ENCODE measurements around the gene TSPAN14.

The TSPAN14 gene

DNA sequence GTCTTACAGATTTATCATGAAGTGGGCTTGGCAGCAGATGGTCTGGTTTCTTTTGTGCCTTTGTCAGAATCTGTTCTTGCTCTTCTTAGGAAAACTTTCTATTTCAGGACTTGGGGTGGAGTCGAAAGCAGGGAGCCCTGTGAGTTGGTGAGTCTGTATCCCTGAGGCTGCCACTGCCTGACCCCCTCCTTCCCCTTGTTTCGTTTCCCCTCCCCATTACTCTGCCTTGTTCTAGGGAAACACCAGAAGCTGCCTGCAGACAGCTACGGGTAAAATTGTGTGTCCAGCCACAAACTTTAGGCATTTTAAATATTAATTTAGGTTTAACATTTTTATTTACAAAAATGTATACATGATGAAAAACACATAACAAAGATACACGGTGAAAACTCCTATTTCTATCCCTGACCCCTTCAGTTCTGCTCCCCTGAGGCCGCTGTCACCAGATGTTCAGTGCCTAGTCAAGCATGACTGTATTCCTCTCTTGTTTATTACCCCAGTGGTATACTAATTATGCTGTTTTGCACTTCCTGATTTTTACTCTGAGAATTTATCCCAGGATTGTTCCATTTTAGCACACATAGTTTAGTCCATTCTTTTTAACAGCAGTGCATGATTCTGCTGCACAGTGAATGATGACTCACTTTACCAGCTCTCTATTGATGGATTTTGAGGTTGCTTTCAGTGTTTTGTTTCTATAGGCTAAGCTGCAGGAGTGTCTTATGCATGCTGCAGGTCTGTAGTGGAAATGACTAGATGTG lies 9.1 kb downstream of the TSPAN14 start:
- no peak for DNase-seq
- peaks cover 52% of the 10 kb centered on the region for H3K79me2 ChIP-seq (ENCODE audit: control insufficient read depth, insufficient read depth, low read length, poor library complexity)
- H4K91ac ChIP-seq (ENCODE audit: low read depth, low read length), result no peak overlapping the region
- H3K4me3 ChIP-seq (ENCODE audit: low read depth, low read length), result no peak overlapping the region
- peaks cover 2 to 4% of the 10 kb centered on the region in 2 experiments for H3K36me3 ChIP-seq (ENCODE audit: control insufficient read depth in 1 of 2, insufficient read depth in 2 of 2, low read length in 2 of 2)
- no peak overlapping the region for H2BK120ac ChIP-seq (ENCODE audit: insufficient read depth, low read length, poor library complexity)
- H3K23ac ChIP-seq (ENCODE audit: low read length), result no peak overlapping the region
- H3K27me3 ChIP-seq (ENCODE audit: insufficient read depth, low read length), result no peaks in the 10 kb centered on the region
- peak overlapping the region; percentile 36 for H3K27ac ChIP-seq (ENCODE audit: low read depth, low read length)
- no peaks in the 10 kb centered on the region for H3K9me3 ChIP-seq (ENCODE audit: insufficient read depth, low read depth, low read length)
- H3K79me1 ChIP-seq (ENCODE audit: low read length), result peaks cover 42% of the 10 kb centered on the region
- H4K8ac ChIP-seq (ENCODE audit: low read depth, low read length), result no peak overlapping the region
- no peak overlapping the region for H3K18ac ChIP-seq (ENCODE audit: low read length)
- H2BK5ac ChIP-seq (ENCODE audit: low read depth, low read length, poor library complexity), result no peak overlapping the region
- no peak overlapping the region for H3K4me2 ChIP-seq (ENCODE audit: low read length)
- no peak overlapping the region for H3K14ac ChIP-seq (ENCODE audit: low read length)
- H2BK12ac ChIP-seq (ENCODE audit: low read length), result no peak overlapping the region
- no CpG with 5 or more reads among the region's 5 CpGs for WGBS (ENCODE audit: extremely low coverage, insufficient coverage, insufficient read length)
- no peak overlapping the region for H2AFZ ChIP-seq (ENCODE audit: insufficient read depth, low read length, poor library complexity)
- no peak overlapping the region for H3K9ac ChIP-seq (ENCODE audit: low read length)
- H2AK5ac ChIP-seq (ENCODE audit: low read length), result no peak overlapping the region
- H3K4ac ChIP-seq (ENCODE audit: low read depth, low read length), result peak overlapping the region; percentile 80
- H3K4me1 ChIP-seq (ENCODE audit: control insufficient read depth in 1 of 2, insufficient read depth in 2 of 2, low read length in 2 of 2), result peaks cover 60 to 81% of the 10 kb centered on the region in 2 experiments
- no peak overlapping the region for H4K12ac ChIP-seq (ENCODE audit: low read depth, low read length)

DNA sequence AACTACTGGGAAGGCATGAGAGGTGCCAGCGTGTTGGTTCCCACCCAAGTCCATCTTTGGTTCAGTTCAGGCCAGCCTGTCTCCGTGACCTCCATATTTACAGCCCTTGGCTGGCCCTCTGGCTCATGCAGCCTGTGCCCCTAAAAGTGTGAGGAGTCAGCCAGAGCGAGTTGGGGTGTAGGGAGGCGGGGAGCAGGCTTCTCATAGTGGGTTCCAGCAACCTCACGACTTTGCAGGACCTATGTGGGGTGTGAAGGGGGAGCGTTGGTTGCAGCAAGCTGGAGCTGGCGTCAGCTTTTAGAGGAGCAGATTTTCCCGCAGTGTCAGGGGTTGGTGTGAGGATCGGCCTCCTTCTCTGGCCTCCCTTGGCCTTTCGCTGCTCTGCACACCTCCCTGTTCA lies 9.8 kb downstream of the TSPAN14 start:
- Histone ChIP-seq H3K14ac (ENCODE audit: low read length) (peak overlapping the region; percentile 62), H2AFZ (ENCODE audit: insufficient read depth, low read length, poor library complexity) (no peak overlapping the region), H2BK120ac (ENCODE audit: insufficient read depth, low read length, poor library complexity) (peak overlapping the region; percentile 18), H3K23ac (ENCODE audit: low read length) (no peak overlapping the region), H4K8ac (ENCODE audit: low read depth, low read length) (no peak overlapping the region), H2AK5ac (ENCODE audit: low read length) (no peak overlapping the region), H3K36me3 (ENCODE audit: control insufficient read depth in 1 of 2, insufficient read depth in 2 of 2, low read length in 2 of 2) (peaks cover 2 to 4% of the 10 kb centered on the region in 2 experiments), H3K4ac (ENCODE audit: low read depth, low read length) (peak overlapping the region; percentile 35), H3K79me2 (ENCODE audit: control insufficient read depth, insufficient read depth, low read length, poor library complexity) (peaks cover 50% of the 10 kb centered on the region), H3K4me1 (ENCODE audit: control insufficient read depth in 1 of 2, insufficient read depth in 2 of 2, low read length in 2 of 2) (peaks cover 56 to 80% of the 10 kb centered on the region in 2 experiments), H3K79me1 (ENCODE audit: low read length) (peaks cover 47% of the 10 kb centered on the region), H3K27ac (ENCODE audit: low read depth, low read length) (peak overlapping the region; percentile 2), H3K9ac (ENCODE audit: low read length) (no peak overlapping the region), H3K27me3 (ENCODE audit: insufficient read depth, low read length) (no peaks in the 10 kb centered on the region), H3K4me2 (ENCODE audit: low read length) (no peak overlapping the region), H3K4me3 (ENCODE audit: low read depth, low read length) (no peak overlapping the region), H2BK5ac (ENCODE audit: low read depth, low read length, poor library complexity) (peak overlapping the region; percentile 8), H2BK12ac (ENCODE audit: low read length) (no peak overlapping the region), H4K91ac (ENCODE audit: low read depth, low read length) (peak overlapping the region; percentile 42), H4K12ac (ENCODE audit: low read depth, low read length) (no peak overlapping the region), H3K9me3 (ENCODE audit: insufficient read depth, low read depth, low read length) (no peaks in the 10 kb centered on the region), H3K18ac (ENCODE audit: low read length) (peak overlapping the region; percentile 64)
- DNase-seq, result no peak
- WGBS (ENCODE audit: extremely low coverage, insufficient coverage, insufficient read length), result no CpG with 5 or more reads among the region's 10 CpGs

DNA sequence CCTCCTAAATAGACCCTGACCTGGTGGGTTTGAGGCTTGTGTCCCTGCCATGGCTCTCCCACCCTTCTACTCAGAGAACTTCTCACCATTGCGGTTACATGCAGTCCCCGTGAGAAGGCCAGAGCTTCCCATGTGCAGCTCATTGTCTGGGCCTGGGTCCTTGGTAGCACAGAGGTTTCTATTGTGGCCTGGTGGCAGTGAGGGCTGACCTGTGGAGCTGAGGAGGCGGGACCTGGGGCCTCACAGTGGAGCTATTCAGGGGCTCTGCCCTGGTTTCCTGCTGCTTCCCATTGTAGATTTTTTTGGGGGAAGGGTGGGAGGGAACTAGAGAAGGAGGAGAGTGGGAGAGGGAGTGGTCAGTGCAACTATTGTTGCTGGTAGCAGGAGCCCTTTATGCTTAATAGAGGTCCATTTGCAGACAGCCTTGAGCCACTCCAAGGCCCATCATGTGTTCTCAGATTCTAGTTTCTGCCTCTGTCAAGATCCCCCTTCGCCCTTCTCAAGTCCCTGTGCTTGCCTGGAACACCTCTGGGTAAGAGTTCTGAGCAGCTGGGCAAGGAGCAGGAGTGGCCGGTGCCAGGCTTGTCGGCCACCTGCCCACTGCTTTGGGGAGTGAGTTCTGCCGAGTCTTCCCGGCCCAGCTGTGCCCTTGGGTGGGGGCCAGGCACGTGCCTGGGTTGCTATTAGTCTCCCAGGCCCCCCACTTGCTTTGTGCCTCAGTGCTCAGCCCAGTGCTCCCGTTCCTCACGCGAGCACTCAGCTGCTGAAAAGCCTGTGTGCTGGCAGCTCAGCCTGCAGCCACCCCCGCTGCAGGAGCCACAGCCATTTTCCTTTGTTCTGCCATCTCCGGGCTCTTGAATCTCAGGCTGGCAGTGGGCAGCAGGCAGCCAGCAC lies 10.7 kb downstream of the TSPAN14 start:
- Histone ChIP-seq H3K18ac (ENCODE audit: low read length) (peak overlapping the region; percentile 87), H4K8ac (ENCODE audit: low read depth, low read length) (peak overlapping the region; percentile 18), H3K27ac (ENCODE audit: low read depth, low read length) (peak overlapping the region; percentile 39), H2BK120ac (ENCODE audit: insufficient read depth, low read length, poor library complexity) (peak overlapping the region; percentile 29), H3K9me3 (ENCODE audit: insufficient read depth, low read depth, low read length) (no peaks in the 10 kb centered on the region), H3K36me3 (ENCODE audit: control insufficient read depth in 1 of 2, insufficient read depth in 2 of 2, low read length in 2 of 2) (peaks cover 4 to 5% of the 10 kb centered on the region in 2 experiments), H3K4me3 (ENCODE audit: low read depth, low read length) (no peak overlapping the region), H3K79me2 (ENCODE audit: control insufficient read depth, insufficient read depth, low read length, poor library complexity) (peaks cover 41% of the 10 kb centered on the region), H3K4ac (ENCODE audit: low read depth, low read length) (peak overlapping the region; percentile 69), H3K23ac (ENCODE audit: low read length) (no peak overlapping the region), H2AFZ (ENCODE audit: insufficient read depth, low read length, poor library complexity) (peak overlapping the region; percentile 56), H4K91ac (ENCODE audit: low read depth, low read length) (peak overlapping the region; percentile 62), H4K12ac (ENCODE audit: low read depth, low read length) (peak overlapping the region; percentile 13), H3K9ac (ENCODE audit: low read length) (no peak overlapping the region), H3K27me3 (ENCODE audit: insufficient read depth, low read length) (no peaks in the 10 kb centered on the region), H2AK5ac (ENCODE audit: low read length) (peak overlapping the region; percentile 36), H3K4me1 (ENCODE audit: control insufficient read depth in 1 of 2, insufficient read depth in 2 of 2, low read length in 2 of 2) (peaks cover 47 to 70% of the 10 kb centered on the region in 2 experiments), H2BK5ac (ENCODE audit: low read depth, low read length, poor library complexity) (peak overlapping the region; percentile 11), H3K14ac (ENCODE audit: low read length) (peak overlapping the region; percentile 88), H2BK12ac (ENCODE audit: low read length) (peak overlapping the region; percentile 48), H3K4me2 (ENCODE audit: low read length) (peak overlapping the region; percentile 38), H3K79me1 (ENCODE audit: low read length) (peaks cover 38% of the 10 kb centered on the region)
- WGBS (ENCODE audit: extremely low coverage, insufficient coverage, insufficient read length), result no CpG with 5 or more reads among the region's 14 CpGs
- DNase-seq, result no peak

DNA sequence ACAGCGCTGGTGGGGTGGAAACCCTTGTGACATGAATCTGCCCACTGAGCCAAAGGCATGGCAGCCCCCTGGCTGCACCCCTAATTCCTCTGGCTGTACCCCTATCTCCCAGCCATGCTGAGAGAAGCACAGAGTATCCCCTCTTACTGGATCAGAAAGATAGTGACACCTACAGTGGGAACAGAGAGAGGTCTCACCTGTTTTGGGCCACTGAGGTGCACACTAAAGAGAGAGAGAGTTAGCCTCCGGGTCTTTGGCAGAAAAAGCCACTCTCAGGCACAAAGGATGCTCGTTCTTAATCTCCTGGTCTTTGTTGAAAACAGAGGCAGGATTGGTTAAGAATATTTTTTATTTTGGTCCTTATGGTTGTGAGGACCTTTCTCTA lies 11.3 kb downstream of the TSPAN14 start:
- Histone ChIP-seq H2AK5ac (ENCODE audit: low read length) (peak overlapping the region; percentile 36), H2BK120ac (ENCODE audit: insufficient read depth, low read length, poor library complexity) (peak overlapping the region; percentile 29), H4K91ac (ENCODE audit: low read depth, low read length) (peak overlapping the region; percentile 62), H4K8ac (ENCODE audit: low read depth, low read length) (peak overlapping the region; percentile 18), H3K4me1 (ENCODE audit: control insufficient read depth in 1 of 2, insufficient read depth in 2 of 2, low read length in 2 of 2) (peaks cover 44 to 65% of the 10 kb centered on the region in 2 experiments), H2BK12ac (ENCODE audit: low read length) (peak overlapping the region; percentile 27), H3K14ac (ENCODE audit: low read length) (peak overlapping the region; percentile 88), H3K9ac (ENCODE audit: low read length) (no peak overlapping the region), H3K27me3 (ENCODE audit: insufficient read depth, low read length) (no peaks in the 10 kb centered on the region), H3K79me2 (ENCODE audit: control insufficient read depth, insufficient read depth, low read length, poor library complexity) (peaks cover 41% of the 10 kb centered on the region), H3K79me1 (ENCODE audit: low read length) (peaks cover 35% of the 10 kb centered on the region), H3K4me2 (ENCODE audit: low read length) (no peak overlapping the region), H4K12ac (ENCODE audit: low read depth, low read length) (no peak overlapping the region), H3K18ac (ENCODE audit: low read length) (peak overlapping the region; percentile 87), H3K23ac (ENCODE audit: low read length) (no peak overlapping the region), H3K4me3 (ENCODE audit: low read depth, low read length) (no peak overlapping the region), H3K36me3 (ENCODE audit: control insufficient read depth in 1 of 2, insufficient read depth in 2 of 2, low read length in 2 of 2) (peaks cover 5 to 7% of the 10 kb centered on the region in 2 experiments), H3K4ac (ENCODE audit: low read depth, low read length) (peak overlapping the region; percentile 69), H3K27ac (ENCODE audit: low read depth, low read length) (peak overlapping the region; percentile 10), H2AFZ (ENCODE audit: insufficient read depth, low read length, poor library complexity) (peak overlapping the region; percentile 56), H2BK5ac (ENCODE audit: low read depth, low read length, poor library complexity) (peak overlapping the region; percentile 11), H3K9me3 (ENCODE audit: insufficient read depth, low read depth, low read length) (no peaks in the 10 kb centered on the region)
- no peak for DNase-seq
- no CpG with 5 or more reads among the region's 3 CpGs for WGBS (ENCODE audit: extremely low coverage, insufficient coverage, insufficient read length)
